K562 (cell line): Measurements from ENCODE around the gene ULK2.

Experiments used
- CTCF ChIP-seq, 3 experiments: IDR thresholded peaks in 2 of 3; conservative IDR thresholded peaks in 1 of 3; 2 replicates each; pipeline ENCODE4 v1.5.1; 2011 to 2012; ENCODE audit warnings: low read length in 3 of 3, mild to moderate bottlenecking in 3 of 3, control low read depth in 2 of 3, improper control_type of control experiment in 1 of 3, inconsistent platforms in 1 of 3, low read depth in 1 of 3, mixed read lengths in 1 of 3, moderate library complexity in 1 of 3; ENCODE audit not compliant: insufficient read depth in 2 of 3
- EP300 ChIP-seq: IDR thresholded peaks from 2 replicates; pipeline ENCODE4 v1.6.1; 2012; ENCODE audit warnings: low read length, improper control_type of control experiment

GRCh38 chr17:19748807-19749193 lies 118.9 kb downstream of the ULK2 start:
- TF ChIP-seq EP300 (no peak), CTCF (IDR thresholded peaks at IDR 0.05 in 2 of 3, conservative IDR thresholded peaks at IDR 0.05 in 1 of 3; ENCODE audit: insufficient read depth in 2 of 3, low read depth in 1 of 3, low read length in 3 of 3) (no peak)
